GM20000 (cell line): Measurements from ENCODE around the gene PRSS57.
"Not testable (repeated sequence)": the region's sequence is repeated elsewhere in the genome, so short reads cannot be mapped to it uniquely, and the experiment has no call there.

Source experiments
- DNase-seq: peaks from one replicate; pipeline ENCODE4 v3.0.0; 2012; ENCODE audit warnings: low spot score
- TF ChIP-seq, protein P1 (sequence below): IDR thresholded peaks from 2 replicates; pipeline ENCODE4 v1.5.1; 2012; ENCODE audit warnings: mild to moderate bottlenecking, control low read depth; ENCODE audit errors: extremely low read depth, missing control alignments

Gene PRSS57

DNA sequence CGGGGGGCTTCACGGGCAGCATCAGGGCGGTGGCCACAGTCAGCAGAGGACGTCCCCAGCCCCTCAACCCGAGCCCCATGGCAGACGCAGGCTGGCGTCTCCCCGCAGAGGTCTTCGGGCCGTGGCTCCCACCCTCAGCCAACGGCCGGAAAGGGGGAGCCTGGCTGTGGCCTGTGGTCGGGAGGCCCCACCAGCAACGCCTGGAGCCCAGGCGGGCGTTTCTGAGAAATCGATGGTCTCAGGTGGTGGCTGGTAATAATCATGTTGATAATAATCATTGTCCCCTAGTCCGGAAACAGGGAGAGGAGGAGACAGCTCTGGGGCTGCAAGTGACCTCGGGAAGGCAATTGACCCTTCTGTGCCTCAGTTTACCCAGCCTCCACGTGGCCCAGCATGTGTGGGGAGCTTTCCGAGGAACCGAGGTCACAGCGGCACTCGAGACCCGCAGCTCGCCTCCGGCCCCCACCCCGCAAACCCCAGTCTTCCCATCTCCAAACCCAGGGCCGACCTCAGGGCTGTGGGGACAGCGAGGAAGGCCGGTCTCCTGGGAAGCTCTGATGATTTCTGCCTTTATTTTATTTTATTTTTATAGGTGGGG, at the start of gene PRSS57:
PRSS57 (minus strand) TSS at position 101 of the 598 bp plus-strand sequence; CDS start at position 79, 22 bp downstream.
- DNase-seq: no peak
- TF ChIP-seq, protein P1, sequence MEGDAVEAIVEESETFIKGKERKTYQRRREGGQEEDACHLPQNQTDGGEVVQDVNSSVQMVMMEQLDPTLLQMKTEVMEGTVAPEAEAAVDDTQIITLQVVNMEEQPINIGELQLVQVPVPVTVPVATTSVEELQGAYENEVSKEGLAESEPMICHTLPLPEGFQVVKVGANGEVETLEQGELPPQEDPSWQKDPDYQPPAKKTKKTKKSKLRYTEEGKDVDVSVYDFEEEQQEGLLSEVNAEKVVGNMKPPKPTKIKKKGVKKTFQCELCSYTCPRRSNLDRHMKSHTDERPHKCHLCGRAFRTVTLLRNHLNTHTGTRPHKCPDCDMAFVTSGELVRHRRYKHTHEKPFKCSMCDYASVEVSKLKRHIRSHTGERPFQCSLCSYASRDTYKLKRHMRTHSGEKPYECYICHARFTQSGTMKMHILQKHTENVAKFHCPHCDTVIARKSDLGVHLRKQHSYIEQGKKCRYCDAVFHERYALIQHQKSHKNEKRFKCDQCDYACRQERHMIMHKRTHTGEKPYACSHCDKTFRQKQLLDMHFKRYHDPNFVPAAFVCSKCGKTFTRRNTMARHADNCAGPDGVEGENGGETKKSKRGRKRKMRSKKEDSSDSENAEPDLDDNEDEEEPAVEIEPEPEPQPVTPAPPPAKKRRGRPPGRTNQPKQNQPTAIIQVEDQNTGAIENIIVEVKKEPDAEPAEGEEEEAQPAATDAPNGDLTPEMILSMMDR: no peak

DNA sequence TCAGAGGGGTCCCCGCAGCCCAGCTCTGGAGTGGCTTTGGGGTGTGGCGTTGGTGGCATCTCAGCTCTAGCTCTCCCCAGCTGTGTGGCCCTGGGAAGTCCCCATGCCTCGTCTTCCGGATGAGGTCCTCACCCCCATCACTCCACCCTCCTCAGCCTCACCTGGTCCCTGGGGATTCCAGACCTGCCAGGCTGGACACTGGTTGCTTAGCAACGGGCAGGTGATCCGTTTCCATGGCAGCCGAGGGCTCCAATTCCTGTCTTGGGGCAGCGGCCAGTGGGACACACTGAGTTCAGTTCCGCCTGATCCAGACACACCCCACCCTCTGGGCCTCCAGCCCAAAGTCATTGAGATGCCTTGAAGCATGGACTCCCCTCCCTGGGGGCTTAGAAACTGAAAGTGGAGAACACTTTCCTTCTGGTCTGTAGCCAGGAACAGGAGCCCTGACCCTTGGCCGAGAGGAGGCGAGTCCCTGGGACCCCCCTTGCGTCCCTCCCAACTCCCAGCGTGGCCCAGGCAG, 48.0 kb upstream of the PRSS57 start:
- TF ChIP-seq, protein P1: no peak
- no peak for DNase-seq

DNA sequence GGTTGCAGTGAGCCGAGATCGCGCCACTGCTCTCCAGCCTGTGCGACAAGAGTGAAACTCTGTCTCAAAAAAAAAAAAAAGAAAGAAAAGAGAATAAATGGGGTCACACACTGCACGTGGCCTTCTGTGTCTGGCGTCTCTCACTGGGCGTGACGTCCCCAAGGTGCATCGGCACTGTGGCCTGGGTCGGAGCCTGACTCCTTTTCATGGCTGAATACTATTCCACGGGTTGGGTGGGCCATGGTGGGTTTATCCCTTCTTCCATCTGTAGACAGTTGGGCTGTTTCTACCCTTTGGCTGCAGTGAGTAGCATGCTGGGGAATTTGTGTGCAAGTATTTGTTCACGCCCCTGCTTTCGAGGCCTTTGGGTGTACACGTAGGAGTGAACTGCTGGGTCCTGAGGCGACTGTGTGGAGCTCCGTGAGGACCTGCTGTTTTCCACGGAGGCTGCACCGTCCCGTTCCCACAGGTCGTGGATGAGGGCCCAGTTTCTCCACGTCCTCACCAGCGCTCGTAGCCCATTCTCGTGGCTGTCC, 47.4 kb upstream of the PRSS57 start:
- no peak for DNase-seq
- TF ChIP-seq, protein P1: no peak

DNA sequence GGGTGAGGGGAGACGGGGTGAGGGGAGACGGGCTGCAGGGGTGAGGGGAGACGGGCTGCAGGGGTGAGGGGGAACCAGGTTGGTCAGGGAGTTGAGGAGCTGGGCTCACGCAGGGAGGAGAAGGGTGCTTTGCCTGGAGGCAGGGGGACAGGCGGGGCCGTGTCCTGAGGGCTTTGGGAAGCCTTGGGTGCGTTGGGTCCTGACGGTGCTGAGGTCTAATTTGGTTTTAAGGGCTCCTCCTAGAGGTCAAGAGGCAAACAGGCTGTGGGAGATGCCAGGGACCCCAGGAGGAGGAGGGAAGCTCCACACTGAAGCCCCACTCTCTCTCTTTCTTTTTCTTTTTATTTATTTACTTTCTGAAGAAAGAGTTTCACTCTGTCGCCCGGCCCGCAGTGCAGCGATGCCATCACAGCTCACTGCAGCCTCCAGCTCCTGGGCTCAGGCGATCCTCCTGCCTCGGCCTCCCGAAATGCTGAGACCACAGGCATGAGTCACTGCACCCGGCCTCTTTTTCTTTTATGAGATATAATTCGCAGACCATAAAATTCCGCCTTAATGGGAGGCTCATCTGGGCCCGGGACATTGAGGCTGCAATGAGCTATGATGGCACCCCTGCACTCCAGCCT, 46.4 kb upstream of the PRSS57 start:
- TF ChIP-seq, protein P1: no peak
- DNase-seq: no peak

DNA sequence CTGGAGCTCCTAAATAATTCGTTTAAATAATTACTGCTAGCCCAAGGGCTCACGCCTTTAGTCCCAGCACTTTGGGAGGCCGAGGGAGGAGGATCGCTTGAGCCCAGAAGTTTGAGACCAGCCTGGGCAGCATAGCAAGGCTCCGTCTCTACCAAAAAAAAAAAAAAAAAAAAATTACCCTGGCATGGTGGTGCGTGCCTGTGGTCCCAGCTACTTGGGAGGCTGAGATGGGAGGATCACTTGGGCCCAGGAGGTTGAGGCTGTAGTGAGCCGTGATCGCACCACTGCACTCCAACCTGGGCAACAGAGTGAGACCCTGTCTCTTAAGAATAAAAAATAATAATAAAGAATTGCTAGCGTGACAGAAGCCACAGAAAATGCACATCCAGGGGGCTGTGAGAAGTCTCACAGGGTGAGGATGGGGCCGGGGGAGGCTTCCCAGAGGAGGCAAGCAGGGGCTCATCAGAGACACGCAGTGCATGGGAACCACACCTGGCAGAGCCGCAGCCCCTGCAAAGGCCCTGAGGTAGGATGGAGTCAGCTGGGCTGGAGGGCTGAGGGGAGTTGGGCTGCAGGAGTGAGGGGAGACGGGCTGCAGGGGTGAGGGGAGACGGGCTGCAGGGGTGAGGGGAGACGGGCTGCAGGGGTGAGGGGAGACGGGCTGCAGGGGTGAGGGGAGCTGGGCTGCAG, 45.7 kb upstream of the PRSS57 start:
- not testable (repeated sequence) for DNase-seq

DNA sequence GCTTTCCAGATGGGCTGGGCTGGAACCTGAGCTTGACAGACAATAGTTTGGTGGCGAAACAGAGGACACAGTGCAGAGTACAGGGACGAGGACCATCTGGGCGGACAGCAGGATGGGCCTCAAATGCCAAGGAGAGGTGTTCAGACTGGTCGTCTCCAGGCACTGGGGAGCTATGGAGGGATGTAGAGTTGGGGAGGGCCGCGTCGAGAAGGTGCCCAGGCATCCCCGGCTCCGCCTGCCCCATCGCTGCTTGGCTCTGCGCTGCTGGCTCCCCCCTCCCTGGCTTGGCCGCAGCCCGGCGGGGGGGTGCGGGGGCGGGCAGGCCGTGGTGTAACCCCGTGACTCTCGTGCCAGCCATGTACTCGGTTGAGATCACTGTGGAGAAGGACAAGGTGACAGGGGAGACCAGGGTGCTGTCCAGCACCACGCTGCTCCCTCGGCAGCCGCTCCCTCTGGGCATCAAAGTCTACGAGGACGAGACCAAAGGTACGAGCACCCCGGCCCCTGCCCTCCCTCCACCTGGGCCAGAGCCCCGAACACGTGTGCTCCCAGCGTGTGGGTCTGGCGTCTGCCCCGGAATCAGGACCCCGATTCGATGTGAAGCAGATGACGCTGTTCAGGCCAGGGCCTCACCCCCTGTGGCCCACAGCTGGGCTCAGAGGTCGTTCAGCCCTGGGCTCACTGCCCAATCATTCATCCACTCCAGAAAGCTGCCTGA, 44.9 kb upstream of the PRSS57 start:
- DNase-seq: no peak
- TF ChIP-seq, protein P1: no peak

DNA sequence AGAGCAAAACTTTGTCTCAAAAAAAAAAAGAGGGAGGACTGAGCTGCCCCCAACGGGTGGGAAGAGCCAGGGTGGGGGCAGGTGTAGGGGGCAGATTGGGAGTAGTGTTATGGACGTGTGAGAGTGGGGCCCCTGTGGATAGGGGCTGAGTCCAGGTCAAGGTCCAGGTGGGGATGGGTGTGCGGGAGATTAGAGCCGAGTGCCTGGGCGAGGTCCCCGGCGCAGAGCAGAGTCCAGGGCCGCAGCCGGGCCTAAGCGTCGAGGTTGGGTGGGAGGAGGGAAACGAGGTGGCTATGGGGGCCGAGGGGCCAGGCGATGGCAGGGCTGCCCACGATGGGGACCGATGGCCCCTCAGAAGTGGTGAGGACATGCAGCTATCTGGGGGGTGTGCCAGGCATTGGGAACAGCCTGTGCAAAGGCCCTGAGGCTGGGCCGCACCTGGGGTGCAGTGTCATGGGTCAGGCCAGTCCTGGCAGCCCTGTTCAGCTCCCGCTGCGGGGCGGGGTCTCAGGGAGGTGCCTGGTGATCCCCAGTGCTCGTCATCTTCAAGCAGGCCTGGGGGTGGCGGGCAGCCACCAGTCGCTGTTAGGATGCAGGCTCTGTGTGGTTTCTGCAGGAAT, 43.4 kb upstream of the PRSS57 start:
- TF ChIP-seq, protein P1: no peak
- DNase-seq: no peak
